B cell (primary cell): ENCODE data around the gene MET. TPM values are rescaled to one million over a fixed set of nuclear protein-coding genes. Genes with fewer than 3 reads are reported as not detected.

Experiments
- ATAC-seq: fragments of 200-7000 bp; cut with Tn5 transposase; one replicate; pipeline ENCODE4 v1.10.0; 2021; ENCODE audit warnings: low read depth, mild to moderate bottlenecking, moderate number of reproducible peaks, moderate library complexity
- CTCF ChIA-PET: fragments of 350-600 bp; sonication (Branson Sonifier 250); formaldehyde crosslinking; loops from one replicate; lab custom pipeline; 2021; ENCODE audit warnings: antibody characterized with exemption, inconsistent platforms; lab: Charles Lee
- POLR2A ChIA-PET: fragments of 350-600 bp; sonication (Branson Sonifier 250); formaldehyde crosslinking; loops from one replicate; lab custom pipeline; 2021; ENCODE audit warnings: antibody characterized with exemption; lab: Charles Lee
- DNase-seq: peaks from one replicate; pipeline ENCODE4 v3.0.0; 2013
- H2AFZ ChIP-seq: 2 replicates; pipeline ENCODE4 v1.6.1; 2012; ENCODE audit warnings: mild to moderate bottlenecking, low read depth, low read length; ENCODE audit not compliant: insufficient read depth, poor library complexity, severe bottlenecking
- H3K27ac ChIP-seq, 2 donors: 1 replicate in 1 of 2; 2 replicates in 1 of 2; pipeline ENCODE4 v1.5.1; 2012 to 2013; ENCODE audit warnings: low read length in 2 of 2, mild to moderate bottlenecking in 2 of 2, moderate library complexity in 1 of 2
- H3K27me3 ChIP-seq, 4 experiments: fragments of 200-600 bp in 1 of 4; sonication (generic) in 1 of 4; replicated peaks in 1 of 4; 1 replicate in 2 of 4; 2 replicates in 2 of 4; pipeline versions ENCODE4 v1.6.1 to v1.7.0; 2013 to 2016; ENCODE audit warnings: low read length in 3 of 4, mild to moderate bottlenecking in 2 of 4, mixed read lengths in 1 of 4, moderate library complexity in 1 of 4; ENCODE audit not compliant: insufficient read depth in 4 of 4, control insufficient read depth in 3 of 4; ENCODE audit errors: control extremely low read depth in 1 of 4
- H3K36me3 ChIP-seq, 2 experiments: replicated peaks in 1 of 2; 1 replicate in 1 of 2; 2 replicates in 1 of 2; pipeline versions ENCODE4 v1.6.1 to v1.7.1; 2013; ENCODE audit warnings: low read length in 1 of 2; ENCODE audit not compliant: insufficient read depth in 2 of 2, control insufficient read depth in 1 of 2; ENCODE audit errors: control extremely low read depth in 1 of 2, extremely low read depth in 1 of 2
- H3K4me1 ChIP-seq, 2 donors: fragments of 200-600 bp in 1 of 2; sonication (generic) in 1 of 2; 1 replicate in 1 of 2; 2 replicates in 1 of 2; pipeline versions ENCODE4 v1.5.1 to v1.6.1; 2013 to 2017; ENCODE audit warnings: low read length in 2 of 2; ENCODE audit not compliant: control insufficient read depth in 2 of 2, insufficient read depth in 2 of 2
- H3K4me2 ChIP-seq: replicated peaks from 2 replicates; pipeline ENCODE3; 2012; ENCODE audit warnings: mild to moderate bottlenecking, low read depth, low read length; ENCODE audit not compliant: poor library complexity, severe bottlenecking
- H3K4me3 ChIP-seq, 5 experiments: fragments of 200-600 bp in 1 of 5; sonication (generic) in 1 of 5; 1 replicate in 3 of 5; 2 replicates in 2 of 5; pipeline versions ENCODE4 v1.5.1 to v1.7.0; 2011 to 2016; ENCODE audit warnings: low read length in 4 of 5, mild to moderate bottlenecking in 4 of 5, low read depth in 2 of 5, control low read depth in 1 of 5, moderate library complexity in 1 of 5; ENCODE audit not compliant: insufficient read depth in 1 of 5; ENCODE audit errors: control extremely low read depth in 1 of 5, extremely low read depth in 1 of 5
- H3K79me2 ChIP-seq: fragments of 200-600 bp; sonication (generic); one replicate; pipeline ENCODE4 v1.6.0; 2016; ENCODE audit warnings: low read length; ENCODE audit not compliant: control insufficient read depth, insufficient read depth
- H3K9ac ChIP-seq: fragments of 200-600 bp; sonication (generic); 2 replicates; pipeline ENCODE4 v1.6.1; 2017; ENCODE audit warnings: mild to moderate bottlenecking, low read length, moderate library complexity
- H3K9me3 ChIP-seq, 3 donors: one replicate each; pipeline versions ENCODE4 v1.6.1 to v1.7.1; 2013; ENCODE audit warnings: low read length in 2 of 3; ENCODE audit not compliant: control insufficient read depth in 2 of 3, insufficient read depth in 1 of 3; ENCODE audit errors: control extremely low read depth in 1 of 3
- H4K20me1 ChIP-seq: 2 replicates; pipeline ENCODE4 v1.6.0; 2012; ENCODE audit warnings: mild to moderate bottlenecking, low read length; ENCODE audit not compliant: insufficient read depth, control insufficient read depth, poor library complexity, severe bottlenecking
- H3K27ac Mint-ChIP-seq: one replicate; pipeline ENCODE4 v1.8.0; 2021; ENCODE audit warnings: mixed read lengths
- H3K27me3 Mint-ChIP-seq: one replicate; pipeline ENCODE4 v1.8.0; 2021; ENCODE audit warnings: mixed read lengths
- H3K4me1 Mint-ChIP-seq: one replicate; pipeline ENCODE4 v1.8.0; 2021; ENCODE audit warnings: mixed read lengths
- H3K4me3 Mint-ChIP-seq: one replicate; pipeline ENCODE4 v1.8.0; 2021; ENCODE audit warnings: mixed read lengths
- H3K9me3 Mint-ChIP-seq: one replicate; pipeline ENCODE4 v1.8.0; 2022; ENCODE audit warnings: mixed read lengths; ENCODE audit not compliant: insufficient read depth
- CTCF ChIP-seq: fragments of 200-600 bp; IDR thresholded peaks from one replicate; pipeline ENCODE4 v1.8.0; 2022; ENCODE audit warnings: antibody characterized with exemption, mild to moderate bottlenecking
- EZH2 ChIP-seq: IDR thresholded peaks from 2 replicates; pipeline ENCODE4 v1.6.1; 2012; ENCODE audit warnings: borderline replicate concordance, low read depth, mild to moderate bottlenecking, moderate library complexity, low read length; ENCODE audit not compliant: insufficient read depth, poor library complexity, severe bottlenecking
- WGBS: methylation state at CpG from one replicate; pipeline ENCODE4 v1.1.5; 2013; ENCODE audit warnings: missing lambda C conversion rate; ENCODE audit not compliant: insufficient coverage; 5-methylcytosine and 5-hydroxymethylcytosine counted together
- intact Hi-C: fragments of 100-400 bp; cut with micrococcal nuclease; formaldehyde crosslinking; loops from one replicate; pipeline ENCODE4 v1.10.0; 2022
- polyA plus RNA-seq: library from polyadenylated mRNA; depleted of rRNA; stranded (reverse); fragments of >200 nt; gene quantifications from 2 replicates; pipeline ENCODE4 v1.2.3, GENCODE V29; 2012
- total RNA-seq, 2 donors: library from RNA; stranded (reverse); fragments of 120-200 nt in 1 of 2; gene quantifications; 1 replicate in 1 of 2; 2 replicates in 1 of 2; pipeline versions ENCODE4 v1.2.3 to v1.2.4, GENCODE V29; 2013 to 2022

Gene MET
- total and polyA plus RNA-seq, 2 donors (not counting 1 experiment from before 2014, with no cell fraction given) = 0.03 to 0.59 TPM

GRCh38 chr7:116802746-116803152 lies 130.8 kb downstream of the MET start:
- Mint-ChIP-seq H3K27ac (no peak overlapping the region), H3K4me1 (peaks cover 10% of the 10 kb centered on the region), H3K4me3 (no peak overlapping the region), H3K27me3 (peaks cover 30% of the 10 kb centered on the region), H3K9me3 (no peaks in the 10 kb centered on the region)
- intact Hi-C loops = no loop called here
- H3K79me2 ChIP-seq = no peaks in the 10 kb centered on the region
- TF ChIP-seq CTCF (peak; percentile 52), EZH2 (no peak)
- no peak overlapping the region for H2AFZ ChIP-seq
- no peaks in the 10 kb centered on the region for H3K4me1 ChIP-seq
- no peaks in the 10 kb centered on the region for H3K9me3 ChIP-seq
- ATAC-seq (peak; percentile 67), DNase-seq (peak; percentile 47)
- H3K4me3 ChIP-seq = no peak overlapping the region
- H3K36me3 ChIP-seq = no peaks in the 10 kb centered on the region
- H4K20me1 ChIP-seq = no peaks in the 10 kb centered on the region
- H3K27me3 ChIP-seq = peaks cover 0 to 3% (median 0%) of the 10 kb centered on the region in 4 experiments
- H3K4me2 ChIP-seq = no peak overlapping the region
- no peak overlapping the region for H3K9ac ChIP-seq
- POLR2A ChIA-PET = no interaction called here
- no CpG with 5 or more reads among the region's 5 CpGs for WGBS
- H3K27ac ChIP-seq = no peak overlapping the region
- CTCF ChIA-PET = interaction anchor here (0.6 to 2.0 kb wide), 5 partner anchors 16 to 221 kb away, joined by 3 to 6 read pairs (median 6); partner anchors contain the start of gene MET

GRCh38 chr7:116804471-116804870 lies 132.5 kb downstream of the MET start:
- Histone ChIP-seq H3K4me3 (no peak overlapping the region), H3K27ac (no peak overlapping the region), H3K79me2 (no peaks in the 10 kb centered on the region), H3K4me2 (no peak overlapping the region), H2AFZ (no peak overlapping the region), H3K9me3 (no peaks in the 10 kb centered on the region), H3K9ac (no peak overlapping the region), H3K27me3 (peaks cover 0 to 3% (median 0%) of the 10 kb centered on the region in 4 experiments), H4K20me1 (no peaks in the 10 kb centered on the region), H3K4me1 (no peaks in the 10 kb centered on the region), H3K36me3 (no peaks in the 10 kb centered on the region)
- no peak for ATAC-seq
- no peak overlapping the region for H3K4me3 Mint-ChIP-seq
- CTCF ChIA-PET = interaction anchor here (0.9 to 2.0 kb wide), 4 partner anchors 11 to 545 kb away, joined by 3 to 6 read pairs (median 5); no protein-coding TSS in a partner anchor
- H3K4me1 Mint-ChIP-seq = peaks cover 4% of the 10 kb centered on the region
- POLR2A ChIA-PET = no interaction called here
- no peak for DNase-seq
- no peak overlapping the region for H3K27ac Mint-ChIP-seq
- H3K27me3 Mint-ChIP-seq = peaks cover 31% of the 10 kb centered on the region
- WGBS = 88% methylated on average over 2 of the region's 3 CpGs
- TF ChIP-seq EZH2 = no peak
- TF ChIP-seq CTCF = no peak
- intact Hi-C loops = no loop called here
- no peaks in the 10 kb centered on the region for H3K9me3 Mint-ChIP-seq
